ENCODE data around the gene MRPL24.

The MRPL24 gene

GRCh38 chr1:156708218-156708661 is 32.6 kb downstream of the MRPL24 start:
- DNase-seq = no peak

GRCh38 chr1:156707417-156708217 is 33.3 kb downstream of the MRPL24 start:
- peak; percentile 81 for DNase-seq

GRCh38 chr1:156706657-156707416 is 34.1 kb downstream of the MRPL24 start:
- DNase-seq = peak; percentile 90

GRCh38 chr1:156705918-156706656 is 34.8 kb downstream of the MRPL24 start:
- peak; percentile 91 for DNase-seq

GRCh38 chr1:156705321-156705917 is 35.5 kb downstream of the MRPL24 start, which contains the start of gene CRABP2:
Gene CRABP2, minus strand, starts transcription at chr1:156705583. Its CDS starts 137 bp downstream, at chr1:156705446.
- DNase-seq = peak; percentile 87

GRCh38 chr1:156704930-156705320 is 36.0 kb downstream of the MRPL24 start:
- peak; percentile 69 for DNase-seq

- no peak for DNase-seq
Observed at GRCh38 chr1:156704166-156704711, 36.6 kb downstream of the MRPL24 start.

- no peak for DNase-seq
Observed at GRCh38 chr1:156703741-156704140, 37.1 kb downstream of the MRPL24 start.

GRCh38 chr1:156703336-156703735 is 37.6 kb downstream of the MRPL24 start:
- no peak for DNase-seq

- DNase-seq = no peak
Observed at GRCh38 chr1:156700736-156701531, 40.0 kb downstream of the MRPL24 start.

- no peak for DNase-seq
Observed at GRCh38 chr1:156698995-156699394, 41.9 kb downstream of the MRPL24 start.

GRCh38 chr1:156697481-156697880 is 43.4 kb downstream of the MRPL24 start:
- no peak for DNase-seq

GRCh38 chr1:156696755-156697154 is 44.1 kb downstream of the MRPL24 start:
- DNase-seq = no peak

GRCh38 chr1:156694690-156694962 is 46.3 kb downstream of the MRPL24 start:
- no peak for DNase-seq

GRCh38 chr1:156693848-156694689 is 46.8 kb downstream of the MRPL24 start:
- DNase-seq = no peak

- DNase-seq = peak; percentile 65
Observed at GRCh38 chr1:156692925-156693847, 47.7 kb downstream of the MRPL24 start.

GRCh38 chr1:156692441-156692924 is 48.4 kb downstream of the MRPL24 start:
- no peak for DNase-seq

GRCh38 chr1:156691665-156692440 is 49.0 kb downstream of the MRPL24 start:
- no peak for DNase-seq

GRCh38 chr1:156691191-156691590 is 49.7 kb downstream of the MRPL24 start:
- DNase-seq = no peak

Data from right forelimb (tissue), 1 donor.